HepG2 (cell line): Measurements from ENCODE around the gene GFER. TPM values are rescaled to one million over a fixed set of nuclear protein-coding genes. Genes with fewer than 3 reads are reported as not detected.

ENCODE experiments used
- CERS6 ChIP-seq: sonication (generic); formaldehyde crosslinking; IDR thresholded peaks from 2 replicates; pipeline ENCODE4 v1.5.0; 2020; ENCODE audit warnings: missing genetic modification reagents
- EEA1 ChIP-seq: sonication (generic); formaldehyde crosslinking; IDR thresholded peaks from 2 replicates; pipeline ENCODE4 v1.5.1; 2020; ENCODE audit warnings: mild to moderate bottlenecking, missing genetic modification reagents, borderline replicate concordance
- FOXP1 ChIP-seq, 2 experiments: fragments of 450-650 bp in 1 of 2; IDR thresholded peaks; 2 replicates each; pipeline ENCODE4 v1.6.1; 2017 to 2018; ENCODE audit warnings: antibody characterized with exemption in 1 of 2
- GFI1 ChIP-seq: sonication (generic); formaldehyde crosslinking; IDR thresholded peaks from 2 replicates; pipeline ENCODE4 v1.5.0; 2020; ENCODE audit warnings: missing genetic modification reagents, mild to moderate bottlenecking, borderline replicate concordance
- KMT2B ChIP-seq: IDR thresholded peaks from 2 replicates; pipeline ENCODE4 v1.6.1; 2016; ENCODE audit warnings: missing genetic modification reagents, missing compliant biosample characterization
- MIER3 ChIP-seq: IDR thresholded peaks from 2 replicates; pipeline ENCODE4 v1.6.1; 2016; ENCODE audit warnings: missing compliant biosample characterization, borderline replicate concordance
- MYNN ChIP-seq: sonication (generic); formaldehyde crosslinking; IDR thresholded peaks from 2 replicates; pipeline ENCODE4 v1.4.0; 2020; ENCODE audit warnings: mild to moderate bottlenecking, low read depth, missing genetic modification reagents
- SATB2 ChIP-seq: sonication (generic); formaldehyde crosslinking; IDR thresholded peaks from 2 replicates; pipeline ENCODE4 v1.5.0; 2020; ENCODE audit warnings: missing genetic modification reagents
- THRA ChIP-seq: sonication (generic); formaldehyde crosslinking; IDR thresholded peaks from 2 replicates; pipeline ENCODE4 v1.4.0; 2020; ENCODE audit warnings: missing genetic modification reagents, borderline replicate concordance
- ZBTB25 ChIP-seq: IDR thresholded peaks from 2 replicates; pipeline ENCODE4 v1.6.1; 2018; ENCODE audit warnings: missing genetic modification reagents
- ZNF263 ChIP-seq: sonication (generic); formaldehyde crosslinking; IDR thresholded peaks from 2 replicates; pipeline ENCODE4 v1.4.0; 2020; ENCODE audit warnings: missing genetic modification reagents
- ZNF282 ChIP-seq: fragments of 450-650 bp; IDR thresholded peaks from 2 replicates; pipeline ENCODE4 v1.6.1; 2018; ENCODE audit not compliant: partially characterized antibody
- ZNF646 ChIP-seq: sonication (generic); formaldehyde crosslinking; IDR thresholded peaks from 2 replicates; pipeline ENCODE4 v1.9.0; 2021; ENCODE audit warnings: mild to moderate bottlenecking, missing genetic modification reagents
- ZNF687 ChIP-seq: sonication (generic); formaldehyde crosslinking; IDR thresholded peaks from 2 replicates; pipeline ENCODE4 v1.5.1; 2020; ENCODE audit warnings: mild to moderate bottlenecking, missing genetic modification reagents, moderate library complexity
- ZNF766 ChIP-seq: sonication (generic); formaldehyde crosslinking; IDR thresholded peaks from 2 replicates; pipeline ENCODE4 v1.5.0; 2020; ENCODE audit warnings: missing genetic modification reagents, borderline replicate concordance
- ZZZ3 ChIP-seq: sonication (generic); formaldehyde crosslinking; IDR thresholded peaks from 2 replicates; pipeline ENCODE4 v1.4.0; 2020; ENCODE audit warnings: missing genetic modification reagents, mild to moderate bottlenecking, borderline replicate concordance
- polyA plus RNA-seq, 8 experiments: library from polyadenylated mRNA; depleted of rRNA in 3 of 8; stranded (reverse) in 7 of 8; unstranded in 1 of 8; fragments of >200 nt; fragmentation: Illumina TruSeq in 4 of 8; extraction: Trizol in 4 of 8; gene quantifications; 2 replicates each; pipeline versions ENCODE4 v1.2.1 to v1.2.3, GENCODE V29; 2011 to 2016; ENCODE audit warnings: low read depth in 4 of 8, missing spikeins in 1 of 8, mixed read lengths in 1 of 8; ENCODE audit not compliant: insufficient read depth in 1 of 8
- total RNA-seq, 5 experiments: library from RNA; depleted of rRNA; stranded (reverse); fragments of >200 nt; fragmentation: Illumina TruSeq; extraction: Trizol; gene quantifications; 2 replicates each; pipeline ENCODE4 v1.2.3, GENCODE V29; 2016; ENCODE audit warnings: low read depth in 1 of 5

Gene GFER
- total and polyA plus RNA-seq, 2 of the 13 experiments (the other 11 are each of a cell fraction or from before 2014, with no cell fraction given) = 28.6 to 71.7 TPM

- no peak for TF ChIP-seq ZNF646 (CRISPR knock-in tag)
- no peak for TF ChIP-seq FOXP1 (IDR thresholded peaks at IDR 0.05)
- TF ChIP-seq FOXP1 (CRISPR knock-in tag; IDR thresholded peaks at IDR 0.05) = peak; percentile 53; the same call in 1 of the 2 replicates
- no peak for TF ChIP-seq ZBTB25 (CRISPR knock-in tag)
- TF ChIP-seq MIER3 (CRISPR knock-in tag) = no peak
- TF ChIP-seq ZNF282 = no peak
- TF ChIP-seq KMT2B = no peak
- TF ChIP-seq ZNF766 (CRISPR knock-in tag) = no peak
- peak; percentile 46 for TF ChIP-seq ZNF687 (CRISPR knock-in tag)
- TF ChIP-seq CERS6 (CRISPR knock-in tag) = no peak
- no peak for TF ChIP-seq MYNN (CRISPR knock-in tag)
- no peak for TF ChIP-seq ZZZ3 (CRISPR knock-in tag)
- TF ChIP-seq EEA1 (CRISPR knock-in tag) = no peak
- no peak for TF ChIP-seq GFI1
- no peak for TF ChIP-seq ZNF263 (CRISPR knock-in tag)
- TF ChIP-seq THRA (CRISPR knock-in tag) = 0 out of 2 replicates have a peak, but pooled peaks have one; percentile 26
- TF ChIP-seq SATB2 (CRISPR knock-in tag) = no peak
These were observed 32.5 kb downstream of the GFER start (continued) for GRCh38 chr16:2016407-2016922.
